RCC 7860 (cell line): ENCODE measurements around the gene HEATR5B.
"Not testable (repeated sequence)": the region's sequence is repeated elsewhere in the genome, so short reads cannot be mapped to it uniquely, and the experiment has no call there.

ENCODE experiments used
- DNase-seq: peaks from one replicate; pipeline ENCODE4 v3.0.0-alpha.2; 2015; ENCODE audit warnings: low spot score
- FAIRE-seq: peaks from 2 replicates; lab custom pipeline; 2012; peaks lifted over from hg19 to GRCh38; lab: Jason Lieb, UNC

The HEATR5B gene

DNA sequence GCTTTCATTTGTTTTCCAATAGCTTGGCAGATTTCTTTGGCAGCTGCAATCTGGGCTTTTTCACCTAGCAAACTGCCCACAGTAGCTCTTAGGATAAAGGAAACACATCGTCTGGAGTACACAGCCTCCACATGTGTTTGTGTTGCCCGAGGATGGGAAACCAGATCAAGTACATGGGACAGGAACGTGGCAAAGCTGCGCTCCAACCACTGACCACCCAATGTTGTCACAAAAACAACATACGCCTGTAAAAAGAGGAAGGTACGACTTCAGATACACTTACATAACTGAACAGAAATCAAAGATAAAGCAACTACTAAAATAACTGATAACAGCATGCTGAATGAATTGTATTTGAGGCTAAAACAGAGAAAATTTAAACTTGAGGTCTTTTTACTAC is 15.5 kb downstream of the HEATR5B start:
- FAIRE-seq: no peak
- no peak for DNase-seq

DNA sequence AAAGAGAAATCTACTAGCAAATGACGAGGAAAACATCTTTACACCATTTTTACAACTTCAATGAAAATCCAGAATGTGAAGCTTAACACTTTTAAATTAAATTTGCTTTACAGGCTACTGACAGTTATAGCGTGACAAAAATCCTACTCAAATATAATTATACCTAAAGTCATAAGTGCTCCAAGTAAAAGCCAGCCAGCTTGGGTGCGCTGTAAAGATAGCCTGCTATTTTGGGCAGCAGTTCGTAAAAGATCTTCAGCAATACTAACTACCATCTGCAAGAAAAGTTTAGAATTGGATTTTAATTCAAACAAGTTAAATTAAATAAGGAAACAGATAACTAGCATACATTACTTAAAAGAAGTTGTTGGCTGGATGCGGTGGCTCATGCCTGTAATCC is 22.4 kb downstream of the HEATR5B start:
- DNase-seq: no peak
- no peak for FAIRE-seq

DNA sequence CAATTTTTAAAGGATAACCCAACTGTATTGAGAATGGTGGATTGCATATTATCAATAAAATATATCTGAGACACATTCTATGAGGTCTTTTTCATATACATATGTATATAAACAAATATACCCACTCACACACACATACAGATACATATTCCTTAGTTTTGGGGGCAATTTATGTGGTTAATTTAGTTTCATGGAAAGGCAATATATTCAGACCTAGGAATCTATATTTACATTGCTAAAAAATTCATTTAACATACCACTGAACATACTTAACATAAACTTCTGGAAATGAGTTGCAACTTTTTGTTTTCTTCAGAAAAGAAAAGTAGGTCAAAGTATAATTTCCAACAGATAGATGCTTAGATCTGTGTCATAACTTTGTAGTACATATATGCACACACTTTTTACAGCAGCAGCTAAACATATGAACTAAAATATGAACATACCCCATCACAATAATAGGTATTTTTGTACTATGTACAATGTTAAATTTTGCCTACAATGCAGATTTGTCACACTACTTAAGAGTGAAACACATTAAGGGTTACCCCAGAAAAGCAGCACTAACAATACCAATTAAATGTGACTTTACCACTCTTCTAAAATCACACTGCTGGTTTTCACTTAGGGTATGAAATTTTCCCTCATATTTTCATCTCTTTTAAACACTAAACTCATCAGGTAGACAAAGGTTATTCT is 23.0 kb downstream of the HEATR5B start:
- no peak for DNase-seq
- no peak for FAIRE-seq

DNA sequence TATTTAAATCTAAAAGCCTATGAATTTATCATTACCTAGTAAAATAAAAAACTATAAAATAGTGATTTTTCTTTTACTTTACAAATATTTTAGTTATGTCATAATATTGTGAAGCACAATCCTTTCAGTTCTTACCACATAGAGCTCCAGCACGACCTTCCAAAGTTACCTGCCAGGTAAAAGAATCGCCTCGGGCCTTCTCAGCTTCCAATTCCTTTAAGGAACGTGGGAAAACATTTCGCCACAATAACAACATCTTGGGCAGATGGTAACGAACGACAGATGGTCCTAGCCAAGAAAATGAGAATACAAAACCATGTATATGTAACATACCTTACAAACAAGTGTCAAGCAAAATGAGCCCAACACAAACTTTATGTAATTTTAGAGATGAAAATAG is 23.7 kb downstream of the HEATR5B start:
- DNase-seq: no peak
- no peak for FAIRE-seq

DNA sequence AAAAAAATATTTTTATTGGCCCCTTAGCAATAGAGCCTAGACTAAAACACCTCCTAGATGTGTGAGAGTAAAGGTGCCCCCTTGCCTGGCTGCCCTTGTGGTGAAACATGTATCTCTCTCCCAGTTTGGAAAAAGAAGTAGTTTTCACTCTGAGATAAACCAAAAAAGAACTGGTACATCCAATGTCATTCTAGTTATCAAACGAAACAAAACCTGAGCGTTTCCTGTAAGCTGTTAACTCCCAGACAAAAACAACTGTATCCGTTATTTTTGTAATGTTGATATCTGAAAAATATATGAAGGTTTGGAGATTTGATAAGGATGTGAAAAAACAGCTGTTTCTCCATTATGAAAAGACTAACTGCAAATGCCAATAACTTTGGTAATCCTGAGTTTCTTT is 24.3 kb downstream of the HEATR5B start:
- DNase-seq: no peak
- no peak for FAIRE-seq

DNA sequence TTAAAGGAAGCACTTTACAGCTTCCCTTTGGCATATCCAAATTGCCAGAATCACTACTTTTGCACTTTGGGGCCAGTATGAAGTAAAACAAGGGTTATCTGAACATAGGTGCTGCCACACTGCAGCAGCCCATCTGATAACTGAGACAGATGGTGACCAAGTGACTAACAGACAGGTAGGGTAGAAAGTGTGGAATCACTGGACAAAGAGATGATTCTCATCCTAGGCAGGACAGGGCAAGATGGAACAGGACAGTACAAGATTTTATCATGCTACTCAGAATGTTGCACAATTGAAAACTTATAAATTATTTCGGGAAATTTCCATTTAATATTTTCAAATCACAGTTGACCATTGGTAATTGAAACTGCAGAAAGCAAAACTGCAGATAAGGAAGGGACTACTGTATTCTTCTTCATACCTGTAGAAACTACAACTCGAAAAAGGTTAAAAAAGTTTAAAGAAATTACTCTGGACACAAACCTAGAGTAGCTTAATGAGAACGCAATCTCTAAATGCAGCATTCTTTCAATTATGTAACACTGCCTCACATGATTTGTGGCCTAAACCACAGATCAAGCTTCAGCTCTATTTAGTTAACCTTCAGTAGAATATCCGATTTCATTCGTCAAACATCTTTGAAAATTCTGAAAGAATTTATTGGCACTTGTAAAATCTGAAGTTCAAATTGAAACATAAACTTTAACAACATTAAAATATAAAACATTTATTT is 31.4 kb downstream of the HEATR5B start:
- no peak for FAIRE-seq
- no peak for DNase-seq

DNA sequence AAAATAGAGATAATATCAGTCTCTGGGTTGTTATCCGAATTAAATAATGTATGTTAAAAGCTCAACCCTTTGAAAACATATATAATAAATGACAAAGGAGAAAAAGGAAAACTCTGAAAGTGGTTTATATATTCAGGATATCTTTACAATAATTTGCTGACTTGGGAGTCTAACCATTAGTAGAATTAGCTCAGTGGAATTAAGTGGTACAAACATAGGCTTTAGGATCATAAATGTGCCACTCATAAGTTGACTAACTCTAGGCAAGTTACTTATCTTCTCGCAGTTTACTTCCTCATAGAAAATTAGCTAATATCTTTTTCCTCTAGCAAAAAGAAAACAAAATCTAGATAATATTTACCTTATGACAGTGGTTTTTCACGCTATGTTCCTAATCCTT is 44.6 kb downstream of the HEATR5B start:
- FAIRE-seq (no peak), DNase-seq (no peak)

DNA sequence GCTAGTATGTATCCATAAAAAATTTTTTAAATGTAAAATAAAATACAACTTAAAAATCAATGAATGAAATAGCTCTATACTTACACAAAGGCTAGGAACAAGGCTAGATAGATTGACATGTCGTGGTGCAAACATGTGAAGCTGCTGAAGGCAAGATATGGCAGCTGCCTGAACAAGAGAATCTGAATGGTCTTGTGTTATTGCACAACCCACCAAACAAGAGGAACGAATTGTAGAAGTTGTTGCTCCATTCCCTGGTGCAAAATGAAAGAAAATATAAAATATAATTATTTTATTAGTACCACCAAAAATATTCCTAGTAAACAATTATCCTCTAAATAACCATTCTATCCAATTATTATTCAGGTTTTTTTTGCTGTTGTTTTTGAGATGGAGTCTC is 46.4 kb downstream of the HEATR5B start:
- no peak for FAIRE-seq
- DNase-seq: no peak

DNA sequence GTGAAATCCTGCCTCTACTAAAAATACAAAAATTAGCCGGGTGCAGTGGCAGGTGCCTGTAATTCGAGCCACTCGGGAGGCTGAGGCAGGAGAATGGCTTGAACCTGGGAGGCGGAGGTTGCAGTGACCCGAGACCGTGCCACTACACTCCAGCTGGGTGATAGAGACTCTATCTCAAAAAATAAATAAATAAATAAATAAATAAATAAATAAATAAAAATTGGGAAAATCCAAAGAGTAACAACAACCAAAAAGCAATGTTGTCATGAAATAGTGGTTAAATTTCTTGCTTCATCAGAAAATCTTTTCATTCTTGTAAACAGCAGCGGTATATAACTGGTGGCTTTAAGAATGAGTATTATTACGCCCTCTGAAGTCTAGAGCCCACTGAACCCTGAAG is 54.4 kb downstream of the HEATR5B start:
- FAIRE-seq (no peak), DNase-seq (no peak)

DNA sequence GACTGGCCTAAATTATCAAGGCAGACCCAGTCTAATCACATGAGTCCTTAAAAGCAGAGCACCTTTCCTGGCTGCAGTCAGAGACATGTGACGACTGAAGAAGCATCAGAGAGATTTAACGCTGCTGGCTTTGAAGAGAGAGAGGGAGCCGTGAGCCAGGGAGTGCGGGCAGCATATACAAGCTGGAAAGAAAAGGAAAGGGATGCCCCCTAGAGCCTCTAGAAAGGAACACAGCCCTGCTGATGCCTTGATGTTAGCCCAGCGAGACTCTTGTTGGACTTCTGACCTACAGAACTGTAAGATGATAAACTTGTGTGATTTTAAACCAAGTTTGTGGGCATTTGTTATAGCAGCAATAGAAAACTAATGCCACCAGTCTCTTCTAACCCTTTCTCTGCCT is 58.1 kb downstream of the HEATR5B start:
- DNase-seq (no peak), FAIRE-seq (no peak)

DNA sequence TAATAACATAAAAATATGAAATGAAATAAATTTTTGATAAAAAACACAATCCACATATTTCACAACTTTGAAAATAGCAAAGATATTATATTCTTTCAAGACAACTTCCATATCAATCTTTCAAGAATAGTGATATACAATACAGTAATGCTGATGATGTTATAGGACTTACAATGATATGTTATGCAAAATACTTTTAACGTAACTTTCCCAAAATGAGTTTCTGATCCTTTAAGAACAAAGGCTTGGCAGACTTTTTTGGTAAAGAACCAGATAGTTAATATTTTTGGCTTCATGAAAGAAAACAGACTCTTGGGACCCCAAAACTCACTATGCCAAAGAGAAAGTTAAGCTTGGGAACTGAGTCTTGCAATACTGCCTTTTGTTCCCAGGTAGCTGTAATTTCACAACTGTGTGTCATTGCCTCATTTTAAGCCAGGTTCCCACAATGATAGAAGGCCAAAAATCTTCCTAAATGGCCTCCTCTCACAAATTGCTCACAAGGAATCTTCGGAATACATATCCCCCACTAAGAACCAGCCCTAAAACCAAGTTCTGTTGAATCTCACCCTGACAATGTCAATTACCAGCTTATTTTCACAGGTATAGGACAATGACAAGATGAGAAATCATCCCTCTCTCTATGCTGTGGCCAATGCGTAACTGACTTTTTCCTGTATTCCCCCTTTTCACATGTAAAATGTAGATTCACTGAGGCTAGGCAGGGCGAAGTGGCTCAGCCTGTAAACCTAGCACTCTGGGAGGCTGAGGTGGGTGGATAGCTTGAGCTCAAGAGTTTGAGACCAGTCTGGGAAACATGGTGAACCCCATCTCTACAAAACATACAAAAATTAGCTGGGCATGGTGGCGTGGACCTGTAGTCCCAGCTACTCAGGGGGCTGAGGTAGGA is 63.0 kb downstream of the HEATR5B start:
- no peak for FAIRE-seq

DNA sequence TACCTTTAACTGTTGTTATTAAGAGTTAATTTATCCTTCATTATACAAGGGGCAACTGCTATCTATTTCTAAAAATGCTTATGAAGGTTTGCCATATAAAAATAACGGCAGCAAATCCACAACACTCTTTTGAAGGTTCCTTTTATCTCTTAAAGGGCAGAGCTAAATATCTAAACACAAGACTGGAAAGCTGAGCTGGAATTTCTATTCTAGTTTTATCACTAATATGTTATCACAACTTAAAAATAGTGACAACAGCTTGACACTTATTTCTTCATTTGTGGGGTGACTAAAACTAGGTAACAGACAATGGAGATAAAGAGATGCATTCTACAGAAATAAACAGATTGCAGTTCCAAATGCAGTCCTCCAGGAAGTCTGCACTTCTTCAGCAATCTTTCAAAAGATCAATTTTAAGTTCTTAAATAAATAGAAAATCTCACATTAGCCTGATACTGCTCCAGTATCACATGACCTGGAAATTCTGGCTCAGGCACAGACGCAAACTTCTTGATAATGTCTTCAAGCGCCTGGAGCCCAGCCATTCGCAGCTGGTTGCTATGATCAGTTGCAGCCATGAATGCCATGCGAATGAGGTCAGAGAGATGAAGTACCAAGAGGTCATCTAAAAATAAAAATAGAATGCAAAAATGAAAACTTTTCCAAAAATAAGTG is 63.8 kb downstream of the HEATR5B start:
- FAIRE-seq (no peak), DNase-seq (no peak)

More for the DNA sequence above, 63.0 kb downstream of the HEATR5B start:
- no peak for DNase-seq

DNA sequence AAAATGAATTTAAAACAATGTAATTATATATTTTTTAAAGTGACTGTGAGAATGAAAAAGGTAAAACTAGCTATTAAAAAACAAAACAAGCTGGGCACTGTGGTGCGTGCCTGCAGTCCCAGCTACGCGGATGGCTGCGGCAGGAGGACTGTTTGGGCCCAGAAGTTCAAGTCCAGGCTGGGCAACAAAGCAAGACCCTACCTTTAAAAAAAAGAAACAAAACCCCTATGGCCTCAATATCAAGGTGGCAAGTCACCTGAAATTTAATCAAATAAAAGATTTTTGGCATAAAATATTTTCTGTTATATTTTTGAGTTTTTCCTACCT is 70.9 kb downstream of the HEATR5B start:
- FAIRE-seq (no peak), DNase-seq (no peak)

DNA sequence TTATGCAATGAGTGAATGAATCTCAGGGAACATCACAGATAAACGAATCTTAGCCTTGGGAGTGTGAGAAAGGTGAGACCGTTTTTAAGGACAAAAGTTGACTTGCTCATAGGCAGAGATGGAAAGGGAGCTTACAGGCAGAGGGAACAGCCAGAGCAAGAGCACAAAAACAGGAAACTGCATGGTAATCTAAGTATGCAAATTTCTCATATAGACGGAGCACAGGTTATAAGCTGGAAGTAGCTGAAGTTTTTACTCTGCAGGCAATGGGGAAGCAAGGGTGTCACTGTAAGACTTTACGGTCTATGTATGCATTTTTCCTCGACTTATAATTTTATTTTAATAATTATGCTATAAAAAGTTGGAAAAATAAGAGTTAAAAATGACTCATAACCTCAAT is 73.0 kb downstream of the HEATR5B start:
- FAIRE-seq: no peak

DNA sequence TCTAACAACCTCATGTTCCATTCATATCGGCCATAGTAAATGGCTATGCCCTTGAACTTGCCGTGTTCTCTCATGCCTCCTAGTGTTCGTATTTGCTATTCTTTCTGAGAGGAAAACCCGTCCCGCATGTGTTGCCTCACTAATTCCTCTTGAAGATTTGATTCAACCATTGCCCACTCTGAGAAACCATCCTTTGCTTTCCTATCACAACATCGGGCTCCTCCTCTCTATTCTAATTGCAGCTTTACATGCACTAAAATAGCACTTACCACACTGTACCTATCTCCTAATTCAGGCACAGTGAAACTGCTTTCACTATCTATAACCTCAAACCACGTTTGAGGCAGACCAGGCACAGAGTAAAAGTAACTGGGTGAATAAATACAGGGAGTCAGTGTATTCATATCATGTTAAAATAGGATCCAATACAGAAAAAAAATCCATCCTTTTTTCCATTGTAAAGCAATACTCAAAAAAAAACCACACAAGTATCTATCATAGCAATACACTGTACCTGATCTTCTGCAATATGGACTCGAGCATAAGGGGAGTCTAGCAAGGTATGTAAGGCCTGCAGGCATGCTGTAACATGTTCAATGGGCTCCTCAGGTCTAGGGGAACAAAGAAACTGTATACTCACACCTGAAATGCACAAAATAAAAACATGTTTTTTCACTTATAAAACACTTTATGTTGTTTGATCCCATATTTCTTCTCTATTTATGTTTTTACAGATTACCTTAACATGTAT is 78.9 kb downstream of the HEATR5B start:
- DNase-seq (no peak), FAIRE-seq (no peak)

More for the DNA sequence above, 73.0 kb downstream of the HEATR5B start:
- no peak for DNase-seq

DNA sequence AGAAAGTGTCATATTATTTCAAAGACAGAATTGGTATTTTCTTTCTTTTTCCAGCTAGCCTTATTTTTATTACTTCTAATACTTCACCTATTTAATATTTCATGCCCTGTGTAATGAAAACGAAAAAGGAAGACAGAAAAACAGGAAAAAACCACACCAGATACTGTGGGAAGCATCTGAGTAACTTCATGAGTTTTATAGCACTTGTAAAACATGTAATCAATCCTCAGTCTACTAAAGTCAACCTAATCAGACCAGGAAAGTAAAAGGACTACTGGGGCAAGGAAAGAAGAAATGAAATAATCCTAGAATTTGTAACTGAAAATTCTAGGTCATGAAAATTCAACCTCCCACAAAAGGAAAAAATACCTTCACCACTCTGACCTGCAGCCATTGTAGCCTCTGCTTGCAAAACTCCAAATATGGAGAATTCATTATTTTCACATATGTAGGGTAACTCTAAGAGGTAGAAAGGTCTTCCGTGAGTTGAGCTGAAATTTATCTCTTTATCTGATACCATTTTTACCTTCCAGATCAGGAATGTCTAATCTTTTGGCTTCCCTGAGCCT is 83.1 kb downstream of the HEATR5B start:
- DNase-seq (no peak), FAIRE-seq (no peak)

DNA sequence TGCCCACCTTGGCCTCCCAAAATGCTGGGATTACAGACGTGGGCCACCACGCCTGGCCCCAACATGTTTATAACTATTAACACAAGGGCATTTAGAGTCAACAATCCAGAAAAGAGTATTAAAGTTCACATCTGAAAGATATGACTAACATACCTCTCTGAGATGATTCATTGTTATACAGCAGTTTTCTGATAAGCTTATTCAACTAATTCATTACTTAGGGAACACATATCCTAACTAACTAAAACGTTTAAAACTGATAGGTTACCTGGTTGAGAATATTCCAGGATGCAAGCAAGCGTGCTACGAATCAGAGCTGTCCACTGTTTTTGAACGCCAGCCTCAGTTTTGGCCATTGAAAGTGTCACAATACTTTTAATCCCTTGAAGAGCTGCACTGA is 83.9 kb downstream of the HEATR5B start:
- FAIRE-seq: no peak
- DNase-seq: no peak

DNA sequence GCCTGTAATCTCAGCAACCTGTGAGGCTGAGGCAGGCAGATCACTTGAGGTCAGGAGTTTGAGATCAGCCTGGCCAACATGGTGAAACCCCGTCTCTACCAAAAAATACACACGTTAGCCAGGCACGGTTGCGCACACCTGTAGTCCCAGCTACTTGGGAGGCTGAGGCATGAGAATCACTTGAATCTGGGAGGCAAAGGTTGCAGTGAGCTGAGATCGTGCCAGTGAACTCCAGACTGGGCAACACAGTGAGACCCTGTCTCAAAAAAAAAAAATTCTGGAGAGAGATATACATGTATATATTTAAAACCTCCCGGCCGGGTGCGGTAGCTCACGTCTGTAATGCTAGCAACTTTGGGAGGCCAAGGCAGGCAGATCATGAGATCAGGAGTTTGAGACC is 84.8 kb downstream of the HEATR5B start:
- not testable (repeated sequence) for FAIRE-seq, DNase-seq

DNA sequence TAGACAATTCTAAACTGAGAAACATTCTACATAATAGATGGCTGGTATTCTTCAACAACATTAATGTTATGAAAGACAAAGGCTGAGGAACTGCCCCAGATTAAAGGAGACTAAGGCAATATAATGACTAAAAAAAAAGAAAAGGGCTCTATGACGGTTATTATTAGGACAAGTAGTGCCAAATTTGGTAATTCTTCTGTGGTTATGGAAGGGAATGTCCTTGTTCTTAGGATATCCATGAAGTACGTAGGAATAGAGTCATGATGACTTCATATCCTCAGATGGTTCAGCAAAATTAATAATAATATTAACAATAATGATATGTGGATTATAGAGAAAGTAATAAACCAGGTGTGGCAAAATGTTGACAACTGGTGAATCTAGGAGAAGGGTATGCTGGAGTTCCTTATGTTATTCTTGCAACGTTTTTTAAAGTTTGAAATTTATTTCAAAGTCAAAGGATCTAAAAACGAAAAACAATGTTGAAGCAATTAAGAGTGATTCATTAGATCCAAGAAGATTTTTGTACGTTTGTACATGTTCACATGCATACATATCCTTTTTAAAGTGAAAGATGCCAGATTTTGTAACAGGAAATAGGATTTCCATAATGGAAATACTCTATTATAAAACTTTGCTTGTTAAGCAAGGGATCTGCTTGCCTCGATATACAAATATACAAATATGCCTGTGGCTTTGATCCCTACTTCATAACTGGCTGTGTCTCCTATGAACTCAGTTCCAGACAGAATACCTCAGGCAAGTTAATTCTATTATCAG is 90.1 kb downstream of the HEATR5B start:
- no peak for FAIRE-seq
- no peak for DNase-seq
